T-helper 9 cell (primary cell): ENCODE data around the gene CLSTN2.

Source experiments
- DNase-seq: peaks from one replicate; pipeline ENCODE4 v3.0.0-alpha.2; 2020

CLSTN2 gene

DNA sequence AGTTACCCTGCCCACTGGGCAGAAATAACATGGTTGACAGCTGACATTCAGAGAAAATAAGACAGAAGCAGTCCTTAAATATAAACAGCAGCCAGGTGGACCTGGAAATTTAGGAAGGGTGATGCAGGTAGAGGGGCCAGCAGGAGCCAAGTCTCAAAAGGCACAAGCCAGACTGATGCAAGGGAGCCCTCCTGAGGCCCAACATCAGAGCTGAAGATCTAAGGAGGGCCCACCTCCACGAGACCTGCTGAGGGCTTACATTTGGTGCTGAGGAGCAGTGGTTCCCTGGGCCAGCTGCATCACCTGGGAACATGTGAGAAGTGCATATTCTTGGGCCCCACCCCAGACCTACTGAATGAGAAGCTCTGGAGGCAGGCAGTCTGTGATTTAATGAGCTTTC, 637.3 kb downstream of the CLSTN2 start:
- no peak for DNase-seq

DNA sequence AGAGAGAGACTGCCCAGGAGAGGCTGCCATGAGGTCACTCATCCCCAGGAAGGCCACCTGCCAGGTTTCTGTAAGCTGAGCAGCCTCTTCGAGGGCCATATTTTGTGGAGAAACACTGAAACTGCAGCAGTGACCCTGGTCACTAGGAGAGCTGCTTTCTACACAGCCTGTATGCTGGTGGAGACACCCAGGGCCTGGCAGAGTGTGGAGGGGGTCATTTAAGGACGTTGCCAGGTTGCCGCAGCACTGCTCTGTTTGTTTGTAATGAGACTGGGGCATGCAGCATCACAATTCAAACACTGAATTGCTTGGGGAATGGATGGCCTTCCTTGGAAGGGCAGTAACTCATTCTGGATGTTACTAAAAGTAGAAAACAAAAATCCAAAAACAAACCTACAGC, 638.0 kb downstream of the CLSTN2 start:
- no peak for DNase-seq

DNA sequence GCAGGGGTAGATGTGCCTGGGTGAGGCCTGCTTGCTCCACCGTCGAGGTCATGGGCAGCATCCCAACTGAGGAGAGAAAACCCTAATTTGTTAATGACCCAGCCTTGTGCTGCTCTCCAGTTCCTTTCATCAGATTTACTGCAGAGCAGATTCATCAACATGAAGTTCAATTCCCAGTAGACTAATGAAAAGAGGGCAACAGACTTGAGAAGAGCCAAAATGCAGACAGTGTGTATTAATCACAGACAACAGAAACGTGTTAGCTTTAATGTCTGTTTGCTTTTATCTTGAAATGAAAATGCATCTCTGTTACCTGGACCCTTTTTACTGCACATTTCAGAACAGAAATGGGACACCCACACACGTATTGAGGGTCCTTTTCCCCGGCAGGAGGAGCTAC, 639.4 kb downstream of the CLSTN2 start:
- no peak for DNase-seq

DNA sequence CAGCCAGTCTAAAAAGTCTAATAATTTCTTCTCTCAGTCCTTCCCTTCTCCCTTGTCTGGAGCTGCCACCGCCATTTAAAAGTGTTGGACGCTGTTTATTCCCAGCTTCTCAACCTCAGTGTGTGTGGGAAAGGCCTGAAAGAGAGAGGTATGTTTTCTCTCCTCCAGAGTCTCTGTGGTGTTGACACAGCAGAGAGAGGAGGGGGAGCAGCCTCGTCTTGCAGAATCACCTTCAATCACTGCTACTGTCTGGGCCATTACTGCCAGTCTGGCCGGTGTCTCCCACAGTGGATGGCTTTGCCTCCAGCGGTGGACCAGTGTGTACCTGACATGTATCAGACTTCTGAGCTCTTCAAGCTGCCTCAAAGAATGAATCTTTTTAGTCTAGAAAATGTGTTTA, 641.5 kb downstream of the CLSTN2 start:
- no peak for DNase-seq

GRCh38 chr3:140577911-140578310, 642.9 kb downstream of the CLSTN2 start:
- no peak for DNase-seq

DNA sequence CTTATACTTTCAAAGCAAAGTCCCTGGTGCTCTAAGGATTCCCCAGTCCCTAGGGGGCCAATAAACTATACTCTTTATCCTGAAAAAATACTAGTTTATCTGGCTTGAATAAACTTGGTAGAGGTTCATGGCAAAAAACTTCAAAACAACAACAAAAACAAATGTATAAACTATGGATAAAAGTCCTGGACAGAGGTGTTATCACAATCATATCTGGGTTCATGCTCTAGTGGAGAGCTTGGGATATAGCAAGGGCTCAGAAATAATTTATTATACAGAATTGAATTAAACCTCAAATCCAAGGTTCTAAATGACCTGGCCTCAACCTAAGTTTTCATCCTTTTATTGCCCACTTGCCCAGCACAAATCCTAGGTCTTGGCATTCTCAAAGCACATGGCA, 644.3 kb downstream of the CLSTN2 start:
- no peak for DNase-seq

GRCh38 chr3:140580746-140581145, 645.8 kb downstream of the CLSTN2 start:
- DNase-seq, result no peak

DNA sequence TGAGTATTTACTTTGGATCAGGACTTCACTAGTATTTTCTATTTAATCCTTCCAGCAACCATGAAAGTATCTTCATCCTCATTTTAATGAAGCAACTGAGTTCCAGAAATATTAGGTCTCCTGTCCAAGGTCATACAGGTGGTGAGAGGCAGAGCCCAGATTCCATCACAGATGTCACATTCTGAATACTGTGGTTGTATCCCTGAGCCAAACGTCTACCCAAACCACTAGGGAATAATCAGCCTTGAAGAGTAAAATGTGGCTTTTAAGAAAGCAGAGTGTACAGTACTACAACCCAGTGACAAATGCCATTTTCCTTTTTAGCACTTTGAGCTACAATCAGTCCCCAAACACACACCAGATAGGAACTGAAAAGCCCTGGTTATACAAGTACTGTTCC, 649.6 kb downstream of the CLSTN2 start:
- no peak for DNase-seq

DNA sequence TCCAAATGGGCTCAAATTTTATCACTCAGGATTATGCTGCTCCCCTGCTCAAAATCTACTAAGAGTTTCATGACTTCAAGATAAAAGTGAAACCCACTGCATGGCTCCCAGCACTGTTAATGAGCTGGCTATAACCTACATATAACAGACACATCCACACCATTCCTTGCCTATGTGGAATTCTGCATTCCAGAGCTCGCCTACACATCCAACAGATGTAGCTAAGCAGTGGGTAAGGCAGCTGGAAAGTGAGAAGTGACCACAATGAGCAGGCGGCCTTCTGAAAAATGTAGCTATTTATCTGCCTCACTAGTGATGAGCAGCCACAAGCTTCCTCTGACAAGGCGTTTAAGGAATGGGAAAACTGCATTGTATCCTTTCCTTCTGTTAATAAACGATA, 650.8 kb downstream of the CLSTN2 start:
- DNase-seq, result no peak

DNA sequence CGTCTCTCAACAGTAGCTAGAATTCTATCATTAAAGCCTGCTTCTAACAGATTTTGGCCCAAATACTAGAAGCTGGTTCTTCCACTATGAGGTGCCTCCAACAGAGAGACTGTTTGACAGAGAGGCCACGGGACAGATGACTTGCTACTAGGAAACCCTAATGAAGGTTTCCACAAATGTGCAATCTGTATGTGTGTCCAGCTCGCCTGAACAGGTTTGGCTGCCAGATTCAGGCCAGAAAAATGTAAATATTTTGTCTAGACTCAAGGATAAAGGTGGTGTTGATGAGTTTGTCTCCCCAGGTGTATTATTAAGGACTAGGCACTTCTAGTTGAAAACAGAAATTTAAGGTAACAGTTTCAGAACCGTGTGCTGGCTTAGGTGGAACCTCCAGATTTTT, 651.3 kb downstream of the CLSTN2 start:
- DNase-seq, result no peak

- no peak for DNase-seq
These were observed 653.6 kb downstream of the CLSTN2 start for GRCh38 chr3:140588558-140588957.

DNA sequence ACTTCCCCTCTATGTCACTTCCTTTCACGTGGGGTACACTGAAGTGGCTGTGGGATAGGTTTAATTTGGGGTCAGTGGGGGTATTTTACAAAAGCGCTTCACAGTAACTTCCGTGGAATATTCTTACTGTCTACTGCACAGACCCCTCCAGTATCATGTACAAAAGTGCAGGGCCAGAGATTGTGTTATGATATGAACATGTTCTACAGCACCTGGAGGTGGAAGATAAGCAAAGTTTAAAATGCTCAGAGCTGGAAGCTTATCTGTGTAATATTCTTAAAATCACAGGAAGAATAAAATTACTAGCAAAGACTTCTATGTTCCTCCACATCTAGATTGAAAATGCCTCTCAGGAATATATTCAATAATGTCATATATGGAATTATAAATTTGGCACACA, 658.8 kb downstream of the CLSTN2 start:
- DNase-seq, result no peak

GRCh38 chr3:140595295-140595694, 660.3 kb downstream of the CLSTN2 start:
- no peak for DNase-seq

GRCh38 chr3:140597364-140597763, 662.4 kb downstream of the CLSTN2 start:
- no peak for DNase-seq

DNA sequence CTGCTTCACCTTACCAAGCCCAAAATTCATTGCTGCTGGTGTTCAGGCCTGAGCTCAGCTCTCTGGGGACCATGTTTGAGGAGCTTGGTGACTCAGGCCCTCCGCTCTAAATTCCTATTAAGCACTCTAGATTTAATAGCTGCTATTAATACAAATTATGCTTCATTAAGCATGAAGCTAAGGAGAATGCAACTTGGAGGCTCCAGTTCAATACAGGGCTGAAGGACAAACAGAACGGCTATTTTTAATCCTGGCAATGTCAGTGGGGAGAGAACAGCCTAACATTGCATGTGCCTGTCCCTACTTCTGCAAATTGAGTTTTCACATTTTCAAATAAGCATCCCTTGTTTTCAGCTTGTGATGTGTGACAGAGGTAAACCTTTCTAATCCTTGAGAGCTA, 662.8 kb downstream of the CLSTN2 start:
- DNase-seq, result no peak

DNA sequence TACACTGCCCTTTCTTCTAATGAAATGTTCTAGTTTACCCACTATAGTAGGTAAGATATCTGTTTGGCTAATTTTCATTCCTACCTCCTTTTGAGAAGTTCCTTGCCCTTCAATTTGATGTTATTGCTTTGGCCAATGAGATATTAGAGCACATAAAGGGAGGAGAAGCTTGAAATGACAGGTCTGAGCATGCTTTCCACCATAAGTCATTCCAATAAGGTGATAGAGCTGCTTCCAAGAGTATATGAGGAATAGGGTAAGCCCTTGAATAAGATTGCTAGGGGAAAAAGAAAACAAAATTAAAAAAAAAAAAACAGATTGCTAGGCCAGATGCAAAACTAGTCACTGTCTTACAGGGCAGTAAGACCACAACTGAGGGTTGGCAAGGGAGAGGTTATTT, 664.0 kb downstream of the CLSTN2 start:
- DNase-seq, result no peak

GRCh38 chr3:140599496-140599895, 664.5 kb downstream of the CLSTN2 start:
- DNase-seq, result no peak

DNA sequence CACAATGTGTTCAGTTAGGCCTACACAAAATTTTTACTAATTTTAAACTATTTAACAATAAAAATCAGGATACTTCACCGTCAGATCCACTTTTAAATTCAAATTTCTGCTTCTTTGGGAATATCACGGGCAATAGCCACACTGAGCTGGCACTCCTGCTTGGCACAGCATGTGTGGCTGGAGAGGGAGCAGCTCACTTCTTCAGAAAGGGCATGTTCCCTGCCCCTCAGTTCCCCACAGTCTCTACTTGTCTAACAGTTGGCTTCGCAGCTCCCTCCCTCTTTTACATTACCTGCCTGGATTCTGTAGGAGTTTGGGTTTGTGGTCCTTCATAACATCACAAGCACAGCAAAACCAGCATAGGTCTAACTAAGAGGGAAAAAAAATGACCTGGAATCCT, 666.9 kb downstream of the CLSTN2 start:
- no peak for DNase-seq

GRCh38 chr3:140602781-140603180, 667.8 kb downstream of the CLSTN2 start:
- no peak for DNase-seq

DNA sequence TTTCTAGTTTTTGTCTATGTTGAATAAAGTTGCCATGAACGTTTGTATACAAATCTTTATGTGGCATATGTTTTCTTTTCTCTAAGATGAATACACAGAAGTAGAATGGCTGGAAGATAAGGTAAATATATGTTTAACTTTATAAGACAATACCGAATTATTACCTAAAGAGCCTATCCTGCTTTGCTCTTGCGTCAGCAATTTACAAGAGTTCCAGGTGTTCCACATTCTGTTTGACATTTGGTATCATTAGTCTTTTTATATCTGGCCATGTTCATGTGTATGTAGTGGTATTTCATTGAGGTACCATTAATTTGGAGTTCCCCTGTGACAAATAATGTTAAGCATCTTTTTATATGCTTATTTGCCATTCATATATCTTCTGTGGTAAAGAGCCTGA, 668.8 kb downstream of the CLSTN2 start:
- no peak for DNase-seq

DNA sequence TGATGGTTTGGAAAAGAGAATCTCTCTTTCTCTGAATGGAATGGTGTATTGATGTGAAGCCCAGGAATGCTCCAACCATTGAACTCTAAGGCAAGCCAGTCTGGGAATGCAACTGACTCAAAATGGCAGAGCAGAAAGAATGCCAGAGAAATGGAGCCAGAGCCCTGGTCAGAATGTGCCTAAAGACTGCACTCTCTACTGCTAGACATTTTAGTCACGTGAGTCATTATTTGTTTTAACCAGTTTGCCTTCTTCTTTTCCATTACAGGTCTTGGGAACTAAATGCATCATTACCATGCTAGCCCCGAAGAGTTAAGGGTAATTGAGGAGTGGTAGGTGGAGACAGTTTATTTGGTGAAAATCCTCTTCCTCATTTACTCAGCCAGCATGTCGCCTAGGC, 675.6 kb downstream of the CLSTN2 start:
- no peak for DNase-seq

- DNase-seq, result no peak
These were observed 679.0 kb downstream of the CLSTN2 start for GRCh38 chr3:140614001-140614400.

DNA sequence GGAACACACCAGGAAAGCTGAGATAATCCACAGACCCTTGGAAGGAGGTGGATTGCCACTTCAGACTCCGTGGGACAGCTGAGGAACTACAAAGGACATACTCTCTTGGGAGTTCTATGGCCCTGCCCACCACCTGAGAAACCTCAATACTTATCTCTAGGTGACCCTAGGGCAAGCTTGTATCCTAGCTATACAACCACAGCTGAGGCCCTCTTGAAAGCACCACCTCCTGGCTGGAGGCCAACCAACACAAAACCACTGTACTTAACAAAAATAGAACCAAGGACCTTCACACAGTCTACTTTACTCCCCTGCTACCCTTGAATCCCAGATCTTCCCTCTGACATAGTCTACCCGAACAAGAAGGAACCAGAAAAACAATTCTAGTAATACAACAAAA, 682.1 kb downstream of the CLSTN2 start:
- DNase-seq, result no peak

DNA sequence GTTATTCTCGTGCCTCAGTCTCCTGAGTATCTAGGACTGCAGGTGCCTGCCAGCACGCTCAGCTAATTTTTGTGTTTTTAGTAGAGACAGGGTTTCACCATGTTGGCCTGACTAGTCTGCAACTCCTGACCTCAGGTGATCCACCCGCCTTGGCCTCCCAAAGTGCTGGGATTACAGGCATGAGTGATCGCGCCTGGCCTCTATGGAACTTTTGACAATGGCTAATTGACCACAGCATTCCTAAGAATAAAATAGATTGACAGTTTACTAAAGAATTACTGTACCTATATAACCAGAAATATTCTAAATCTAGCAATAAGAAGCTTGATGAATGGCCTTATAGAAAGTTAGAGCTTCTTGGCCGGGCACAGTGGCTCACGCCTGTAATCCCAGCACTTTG, 691.9 kb downstream of the CLSTN2 start:
- no peak for DNase-seq
